ENCODE results near the gene CBARP. TPM values are rescaled to one million over a fixed set of nuclear protein-coding genes. Genes with fewer than 3 reads are reported as not detected.
"Not testable (repeated sequence)": the region's sequence is repeated elsewhere in the genome, so short reads cannot be mapped to it uniquely, and the experiment has no call there.

CBARP gene
- total RNA-seq, 2 donors from 2014 or later, result not detected

DNA sequence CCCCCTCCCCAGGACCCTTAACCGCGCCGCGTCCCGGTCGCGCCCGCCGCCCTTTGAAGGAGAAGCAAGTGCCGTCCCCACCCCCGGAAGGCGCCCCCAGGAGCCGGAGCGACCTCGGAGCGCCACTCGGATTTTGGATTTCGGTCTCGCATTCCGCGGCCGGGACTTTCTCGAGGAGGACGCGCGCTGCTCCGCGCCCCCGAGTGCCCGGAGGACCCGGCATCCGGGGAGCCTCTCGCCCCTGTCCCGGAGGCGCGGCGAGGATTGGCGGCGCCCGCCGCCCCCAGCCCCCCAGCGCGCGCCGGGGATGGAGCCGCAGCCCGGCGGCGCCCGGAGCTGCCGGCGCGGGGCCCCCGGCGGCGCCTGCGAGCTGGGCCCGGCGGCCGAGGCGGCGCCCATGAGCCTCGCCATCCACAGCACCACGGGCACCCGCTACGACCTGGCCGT is 12.2 kb upstream of the CBARP start:
- H3K4me3 Mint-ChIP-seq, result peak overlapping the region; percentile 90
- peaks cover 4% of the 10 kb centered on the region for H3K36me3 Mint-ChIP-seq (ENCODE audit: low read depth)
- H3K4me1 Mint-ChIP-seq, result peaks cover 8% of the 10 kb centered on the region
- DNase-seq, result no peak
- no peaks in the 10 kb centered on the region for H3K9me3 ChIP-seq (ENCODE audit: control insufficient read depth, low read length, poor library complexity, severe bottlenecking)
- ATAC-seq, result no peak
- H3K27me3 Mint-ChIP-seq, result no peaks in the 10 kb centered on the region
- peak overlapping the region; percentile 65 for H3K27ac Mint-ChIP-seq

DNA sequence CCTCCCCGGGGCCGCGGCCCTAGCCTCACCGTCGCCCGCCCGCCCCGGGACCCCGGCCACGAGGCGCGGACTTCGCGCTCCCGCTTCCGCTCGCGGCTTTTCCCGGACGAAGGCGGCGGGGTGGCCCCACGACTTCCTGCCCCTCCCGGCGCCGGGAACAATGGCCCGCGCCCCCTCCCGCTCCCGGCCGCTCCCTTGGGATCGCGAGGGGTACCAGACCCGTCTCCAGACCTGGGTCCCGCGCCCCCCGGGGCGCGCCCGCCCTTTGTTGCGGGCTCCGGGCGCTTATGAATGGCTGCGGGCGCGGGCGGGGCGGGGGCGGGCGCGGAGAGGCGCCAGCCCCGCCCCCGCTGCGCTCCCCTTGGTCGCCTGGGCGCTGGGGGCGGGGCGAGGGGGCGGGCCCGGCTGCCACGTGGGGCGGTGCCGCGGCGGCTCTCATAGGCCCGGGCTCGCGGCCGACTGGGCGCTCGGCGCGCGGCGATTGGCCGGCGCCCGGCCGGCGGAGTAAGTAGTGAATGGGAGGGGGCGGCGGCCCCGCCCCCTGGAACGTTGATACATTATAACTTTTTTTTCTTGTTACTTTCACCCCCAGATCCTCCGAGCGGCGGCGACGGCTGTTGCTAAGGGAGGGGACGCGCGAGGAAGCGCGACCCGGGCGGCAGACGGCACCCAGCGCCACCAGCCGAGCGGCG is 11.6 kb upstream of the CBARP start:
- peak; percentile 88 to 97 (median 96) for DNase-seq
- Mint-ChIP-seq H3K27me3 (no peaks in the 10 kb centered on the region), H3K4me3 (peak overlapping the region; percentile 90), H3K36me3 (ENCODE audit: low read depth) (peaks cover 4% of the 10 kb centered on the region), H3K4me1 (peaks cover 11% of the 10 kb centered on the region), H3K27ac (peak overlapping the region; percentile 65)
- H3K9me3 ChIP-seq (ENCODE audit: control insufficient read depth, low read length, poor library complexity, severe bottlenecking), result no peaks in the 10 kb centered on the region
- ATAC-seq, result peak; percentile 68

DNA sequence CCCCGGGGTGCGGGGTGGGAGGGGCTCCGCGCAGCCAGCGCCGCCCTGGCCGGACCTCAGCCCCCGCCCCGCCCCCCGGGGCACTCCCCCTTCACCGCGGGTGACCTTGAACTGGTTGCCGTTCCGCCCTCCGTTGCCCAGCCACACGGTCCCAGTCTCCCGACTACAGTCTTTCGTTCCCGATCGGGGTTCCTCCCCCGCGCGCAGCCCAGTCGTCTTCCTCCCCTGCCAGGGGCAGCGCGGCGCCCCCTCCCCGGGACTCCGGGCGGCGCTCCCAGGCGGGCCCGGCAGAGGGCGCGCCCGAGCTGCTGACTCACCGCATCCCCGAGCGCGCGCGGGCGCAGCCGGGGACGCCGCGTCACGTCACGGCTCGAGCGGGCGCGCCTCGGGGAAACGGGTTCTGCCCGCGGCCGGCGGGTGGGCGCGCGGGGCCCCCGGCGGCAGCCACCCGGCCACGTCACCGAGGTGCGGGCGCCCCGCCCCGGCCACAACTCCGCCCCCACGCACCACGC is 11.0 kb upstream of the CBARP start:
- Mint-ChIP-seq H3K27ac (no peak overlapping the region), H3K27me3 (no peaks in the 10 kb centered on the region), H3K4me1 (peaks cover 11% of the 10 kb centered on the region), H3K36me3 (ENCODE audit: low read depth) (peaks cover 4% of the 10 kb centered on the region), H3K4me3 (peak overlapping the region; percentile 81)
- peak; percentile 46 for ATAC-seq
- peak; percentile 86 to 89 (median 88) for DNase-seq
- no peaks in the 10 kb centered on the region for H3K9me3 ChIP-seq (ENCODE audit: control insufficient read depth, low read length, poor library complexity, severe bottlenecking)

DNA sequence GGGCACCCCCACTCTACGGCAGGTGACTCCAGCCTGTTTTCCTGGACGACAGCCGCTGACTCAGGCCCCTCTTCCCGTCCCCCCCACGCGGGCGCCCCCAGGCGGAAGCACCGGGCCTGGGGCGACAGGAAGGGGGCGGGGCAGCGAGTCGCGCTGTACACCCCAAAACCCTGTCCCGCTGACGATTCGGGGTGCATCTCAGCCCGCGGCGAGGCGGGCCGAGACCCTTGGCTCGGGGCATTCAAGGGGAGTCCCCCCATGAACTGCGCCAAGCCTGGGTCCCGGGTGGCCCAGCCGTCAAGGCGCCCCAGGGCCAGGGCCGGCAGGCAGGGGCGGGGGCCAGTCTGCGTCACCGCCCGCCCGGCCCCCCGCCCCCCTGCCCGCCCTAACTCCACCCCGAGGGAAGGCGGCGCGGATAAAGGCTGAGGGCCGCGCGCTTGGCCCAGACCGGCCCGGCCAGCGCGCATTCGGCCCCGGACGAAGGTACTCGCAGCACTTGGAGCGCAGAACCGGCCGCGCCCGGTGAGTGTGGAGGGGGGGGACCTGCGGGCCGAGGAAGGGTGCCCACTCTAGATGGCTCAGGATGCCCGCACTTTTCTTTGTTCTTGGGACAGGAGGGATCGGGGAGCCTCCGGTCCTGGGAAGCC is 10.5 kb upstream of the CBARP start, which contains the start of gene MIDN:
MIDN (plus strand) TSS at position 445 of the 647 bp plus-strand sequence. CDS start 1,714 bp downstream, outside the sequence.
- no peaks in the 10 kb centered on the region for H3K9me3 ChIP-seq (ENCODE audit: control insufficient read depth, low read length, poor library complexity, severe bottlenecking)
- DNase-seq (peak in 2 of 3 donors; percentile 73 to 77), ATAC-seq (peak; percentile 15)
- Mint-ChIP-seq H3K36me3 (ENCODE audit: low read depth) (peaks cover 4% of the 10 kb centered on the region), H3K4me1 (peaks cover 7% of the 10 kb centered on the region), H3K27me3 (no peaks in the 10 kb centered on the region), H3K4me3 (peak within 1 kb of the TSS; percentile 81), H3K27ac (peak within 1 kb of the TSS; percentile 75)

DNA sequence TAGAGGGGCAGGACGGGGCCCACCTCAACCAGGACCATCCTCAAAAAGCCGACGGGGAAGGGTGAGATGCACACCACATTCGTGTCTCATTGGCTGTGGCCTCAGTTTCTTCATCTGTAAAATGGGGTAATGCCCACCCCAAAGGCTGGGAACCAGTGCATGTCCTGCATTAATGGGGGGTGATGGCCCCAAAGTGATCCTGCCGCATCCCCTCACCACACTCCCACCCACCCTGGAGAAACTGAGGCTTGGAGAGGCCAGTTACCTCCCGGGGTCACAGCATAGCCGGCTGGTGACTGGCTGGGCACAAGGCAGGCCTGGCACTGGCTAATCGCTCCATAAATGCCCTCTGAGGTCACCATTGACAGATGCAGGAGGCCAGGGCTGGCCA is 9.9 kb upstream of the CBARP start:
- no peaks in the 10 kb centered on the region for H3K9me3 ChIP-seq (ENCODE audit: control insufficient read depth, low read length, poor library complexity, severe bottlenecking)
- H3K36me3 Mint-ChIP-seq (ENCODE audit: low read depth), result peaks cover 4% of the 10 kb centered on the region
- peak overlapping the region; percentile 75 for H3K27ac Mint-ChIP-seq
- H3K27me3 Mint-ChIP-seq, result no peaks in the 10 kb centered on the region
- no peak for ATAC-seq
- H3K4me1 Mint-ChIP-seq, result peaks cover 7% of the 10 kb centered on the region
- DNase-seq, result no peak
- peak overlapping the region; percentile 81 for H3K4me3 Mint-ChIP-seq

DNA sequence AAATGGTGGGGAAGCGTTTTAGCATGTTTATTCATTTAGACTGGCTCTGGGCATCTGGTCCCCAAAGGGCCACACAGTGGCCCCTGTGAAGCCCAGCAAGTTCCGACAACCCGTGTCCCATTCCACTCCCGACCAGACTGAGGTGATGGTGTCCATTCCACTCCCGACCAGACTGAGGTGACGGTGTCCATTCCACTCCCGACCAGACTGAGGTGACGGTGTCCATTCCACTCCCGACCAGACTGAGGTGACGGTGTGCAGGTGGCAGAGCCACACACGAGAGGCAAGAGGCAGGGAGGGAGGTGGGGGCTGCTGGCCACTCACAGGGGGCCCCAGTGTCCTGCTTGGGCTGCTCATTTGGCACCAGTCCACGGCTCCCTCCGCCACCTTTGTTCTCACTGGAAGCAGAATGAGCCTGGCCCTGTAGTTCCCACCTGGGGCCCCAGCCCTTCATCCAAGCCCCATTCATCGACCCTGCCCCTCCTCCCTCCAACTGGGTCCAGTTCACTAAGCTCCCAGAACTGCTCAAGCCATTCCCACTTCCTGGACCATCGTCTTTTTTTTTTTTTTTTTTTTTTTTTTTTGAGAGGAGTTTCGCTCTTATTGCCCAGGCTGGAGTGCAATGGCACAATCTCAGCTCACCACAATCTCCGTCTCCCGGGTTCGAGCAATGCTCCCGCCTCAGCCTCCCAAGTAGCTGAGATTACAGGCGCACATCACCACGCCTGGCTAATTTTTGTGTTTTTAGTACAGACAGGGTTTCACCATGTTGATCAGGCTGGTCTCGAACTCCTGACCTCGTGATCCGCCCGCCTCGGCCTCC is 8.7 kb upstream of the CBARP start:
- H3K27ac Mint-ChIP-seq, result peak overlapping the region; percentile 75
- peak overlapping the region; percentile 19 for H3K4me3 Mint-ChIP-seq
- not testable (repeated sequence) for DNase-seq; H3K4me1 Mint-ChIP-seq; H3K9me3 ChIP-seq (ENCODE audit: control insufficient read depth, low read length, poor library complexity, severe bottlenecking); H3K27me3 Mint-ChIP-seq; H3K36me3 Mint-ChIP-seq (ENCODE audit: low read depth); ATAC-seq

DNA sequence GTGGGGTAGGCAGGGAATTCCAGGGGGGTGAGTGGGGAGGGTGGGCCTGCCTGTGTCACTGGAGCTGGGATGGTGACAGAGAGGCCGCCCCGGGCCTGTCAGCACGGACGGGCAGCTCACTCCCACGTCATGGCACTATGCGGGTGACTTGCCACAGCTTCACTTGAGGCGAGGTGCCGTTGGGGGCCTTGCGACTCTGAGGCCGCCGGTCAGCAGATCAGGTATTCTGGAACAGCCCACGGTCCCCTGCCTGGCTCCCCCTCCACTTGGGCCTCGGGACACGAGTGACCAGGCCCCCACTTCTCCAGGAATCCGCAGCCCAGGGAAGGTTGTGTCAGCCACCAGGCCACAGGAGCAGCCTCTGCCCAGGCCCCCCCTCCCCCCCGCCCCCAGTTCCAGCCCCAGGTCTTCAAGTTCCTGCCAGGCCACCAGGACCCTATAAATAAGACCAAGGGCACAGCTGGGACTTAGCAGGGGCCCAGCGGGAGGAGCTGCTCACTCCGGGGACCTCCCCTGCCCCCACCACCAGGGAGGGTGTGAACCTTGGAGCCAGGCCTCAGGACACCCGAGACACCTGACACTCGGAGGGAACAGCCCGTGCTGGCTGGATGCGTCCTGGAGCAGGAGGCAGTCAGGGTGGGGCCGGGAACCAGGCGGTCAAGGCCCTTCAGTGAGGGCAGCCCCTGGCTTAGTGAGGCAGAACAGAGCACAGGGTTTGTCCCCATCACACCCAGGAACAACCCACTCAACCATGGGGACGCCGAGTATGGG is 7.9 kb upstream of the CBARP start:
- no peaks in the 10 kb centered on the region for H3K9me3 ChIP-seq (ENCODE audit: control insufficient read depth, low read length, poor library complexity, severe bottlenecking)
- Mint-ChIP-seq H3K4me1 (peaks cover 8% of the 10 kb centered on the region), H3K36me3 (ENCODE audit: low read depth) (peaks cover 2% of the 10 kb centered on the region), H3K4me3 (no peak overlapping the region), H3K27ac (no peak overlapping the region), H3K27me3 (no peaks in the 10 kb centered on the region)
- DNase-seq (no peak), ATAC-seq (no peak)

DNA sequence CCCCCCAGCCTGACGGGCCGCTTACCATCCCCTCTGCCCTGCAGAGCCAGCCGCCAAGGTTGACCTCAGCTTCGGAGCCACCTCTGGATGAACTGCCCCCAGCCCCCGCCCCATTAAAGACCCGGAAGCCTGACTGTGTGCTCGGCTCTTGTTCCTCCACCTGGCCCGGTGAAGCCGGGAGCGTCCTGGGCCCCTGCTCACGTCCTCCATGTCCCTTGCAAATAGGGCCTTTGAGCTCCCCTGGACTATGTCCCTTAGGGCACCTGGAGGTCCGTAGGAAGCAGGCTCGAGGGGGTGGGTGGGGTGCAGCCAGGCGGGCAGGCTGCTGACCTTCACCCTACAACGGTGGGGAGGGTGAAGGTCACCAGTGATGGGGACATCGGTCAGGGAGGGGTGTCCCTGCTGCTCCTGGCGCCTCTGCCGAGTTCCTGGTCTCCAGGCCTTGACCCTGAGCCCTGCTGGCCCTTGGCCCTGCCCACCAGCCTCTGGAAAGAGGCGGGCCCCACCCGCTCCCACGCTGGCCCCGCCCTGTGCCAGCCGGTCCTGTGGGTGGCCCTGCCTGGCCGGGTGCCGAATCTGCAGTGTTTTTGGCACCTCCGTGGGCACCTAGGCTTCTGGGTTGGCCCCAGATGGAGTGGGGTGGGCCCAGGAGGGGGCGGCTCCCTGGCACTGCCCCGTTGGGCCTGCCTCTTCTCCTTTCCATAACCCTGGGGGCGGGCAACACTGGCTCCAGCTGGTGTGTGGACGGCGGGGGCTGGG is 7.1 kb upstream of the CBARP start:
- Mint-ChIP-seq H3K4me1 (peaks cover 9% of the 10 kb centered on the region), H3K27ac (no peak overlapping the region), H3K36me3 (ENCODE audit: low read depth) (peaks cover 2% of the 10 kb centered on the region), H3K27me3 (no peaks in the 10 kb centered on the region), H3K4me3 (peak overlapping the region; percentile 69)
- ATAC-seq (no peak), DNase-seq (no peak)
- H3K9me3 ChIP-seq (ENCODE audit: control insufficient read depth, low read length, poor library complexity, severe bottlenecking), result no peaks in the 10 kb centered on the region

DNA sequence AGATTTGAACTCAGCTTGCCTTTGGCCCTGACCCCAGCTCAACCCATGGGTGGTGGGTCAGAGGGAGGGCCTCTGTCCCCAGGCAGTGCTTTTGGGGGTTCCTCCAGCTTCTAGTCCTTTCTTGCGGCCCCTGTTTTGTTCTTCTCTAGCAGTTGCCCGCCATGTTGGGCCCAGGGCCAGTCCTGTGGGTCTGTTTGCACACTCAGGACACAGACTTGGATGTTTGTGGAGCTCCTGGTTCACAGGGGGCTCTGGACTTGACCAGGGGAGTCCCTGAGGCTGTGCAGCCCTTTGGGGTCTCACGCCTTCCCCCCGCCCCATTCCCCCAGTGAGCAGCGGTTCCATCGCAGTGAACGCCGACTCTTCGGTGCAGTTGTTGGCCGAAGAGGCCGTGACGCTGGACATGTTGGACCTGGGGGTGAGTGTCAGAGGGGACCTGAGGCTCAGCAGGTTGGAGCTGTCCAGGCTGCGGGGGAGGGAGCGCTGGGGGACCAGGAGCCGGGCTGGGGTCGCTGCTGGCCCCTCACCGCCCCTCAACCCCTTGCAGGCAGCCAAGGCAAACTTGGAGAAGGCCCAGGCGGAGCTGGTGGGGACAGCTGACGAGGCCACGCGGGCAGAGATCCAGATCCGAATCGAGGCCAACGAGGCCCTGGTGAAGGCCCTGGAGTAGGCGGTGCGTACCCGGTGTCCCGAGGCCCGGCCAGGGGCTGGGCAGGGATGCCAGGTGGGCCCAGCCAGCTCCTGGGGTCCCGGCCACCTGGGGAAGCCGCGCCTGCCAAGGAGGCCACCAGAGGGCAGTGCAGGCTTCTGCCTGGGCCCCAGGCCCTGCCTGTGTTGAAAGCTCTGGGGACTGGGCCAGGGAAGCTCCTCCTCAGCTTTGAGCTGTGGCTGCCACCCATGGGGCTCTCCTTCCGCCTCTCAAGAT is 6.2 kb upstream of the CBARP start:
- H3K27me3 Mint-ChIP-seq, result no peaks in the 10 kb centered on the region
- H3K36me3 Mint-ChIP-seq (ENCODE audit: low read depth), result no peaks in the 10 kb centered on the region
- H3K27ac Mint-ChIP-seq, result no peak overlapping the region
- H3K4me3 Mint-ChIP-seq, result peak overlapping the region; percentile 69
- DNase-seq (peak; percentile 73 to 86 (median 74)), ATAC-seq (peak; percentile 48)
- no peaks in the 10 kb centered on the region for H3K9me3 ChIP-seq (ENCODE audit: control insufficient read depth, low read length, poor library complexity, severe bottlenecking)
- peaks cover 11% of the 10 kb centered on the region for H3K4me1 Mint-ChIP-seq

DNA sequence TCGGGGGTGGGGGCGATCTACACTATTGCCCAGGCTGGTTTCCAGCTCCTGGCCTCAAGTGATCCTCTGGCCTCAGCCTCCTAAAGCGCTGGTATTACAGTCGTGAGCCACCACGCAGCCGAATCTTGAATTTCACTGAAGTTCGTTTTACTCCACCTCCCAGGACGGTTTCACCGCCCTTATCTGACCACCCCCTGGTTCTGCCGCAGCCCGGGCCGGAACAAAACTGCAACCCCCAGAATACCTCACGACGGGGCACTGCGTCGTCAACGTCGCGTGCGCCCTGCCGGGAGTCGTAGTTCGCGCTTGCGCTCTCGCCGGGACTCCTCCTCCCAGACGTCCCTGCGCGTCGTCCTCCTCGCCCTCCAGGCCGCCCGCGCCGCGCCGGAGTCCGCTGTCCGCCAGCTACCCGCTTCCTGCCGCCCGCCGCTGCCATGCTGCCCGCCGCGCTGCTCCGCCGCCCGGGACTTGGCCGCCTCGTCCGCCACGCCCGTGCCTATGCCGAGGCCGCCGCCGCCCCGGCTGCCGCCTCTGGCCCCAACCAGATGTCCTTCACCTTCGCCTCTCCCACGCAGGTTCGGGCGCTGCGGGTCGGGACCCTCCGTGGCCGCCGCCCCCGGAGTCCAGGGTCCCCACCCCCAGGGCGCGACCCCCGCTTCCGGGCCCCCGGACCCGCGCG is 3.8 kb upstream of the CBARP start, which contains the start of gene ATP5F1D:
ATP5F1D (plus strand) TSS at position 335 of the 679 bp plus-strand sequence; CDS start at position 435, 100 bp downstream.
- peaks cover 19% of the 10 kb centered on the region for H3K4me1 Mint-ChIP-seq
- H3K36me3 Mint-ChIP-seq (ENCODE audit: low read depth), result no peaks in the 10 kb centered on the region
- H3K9me3 ChIP-seq (ENCODE audit: control insufficient read depth, low read length, poor library complexity, severe bottlenecking), result no peaks in the 10 kb centered on the region
- peak within 1 kb of the TSS; percentile 81 for H3K27ac Mint-ChIP-seq
- DNase-seq (peak; percentile 81 to 82 (median 82)), ATAC-seq (peak; percentile 69)
- peak within 1 kb of the TSS; percentile 96 for H3K4me3 Mint-ChIP-seq
- H3K27me3 Mint-ChIP-seq, result peaks cover 8% of the 10 kb centered on the region

DNA sequence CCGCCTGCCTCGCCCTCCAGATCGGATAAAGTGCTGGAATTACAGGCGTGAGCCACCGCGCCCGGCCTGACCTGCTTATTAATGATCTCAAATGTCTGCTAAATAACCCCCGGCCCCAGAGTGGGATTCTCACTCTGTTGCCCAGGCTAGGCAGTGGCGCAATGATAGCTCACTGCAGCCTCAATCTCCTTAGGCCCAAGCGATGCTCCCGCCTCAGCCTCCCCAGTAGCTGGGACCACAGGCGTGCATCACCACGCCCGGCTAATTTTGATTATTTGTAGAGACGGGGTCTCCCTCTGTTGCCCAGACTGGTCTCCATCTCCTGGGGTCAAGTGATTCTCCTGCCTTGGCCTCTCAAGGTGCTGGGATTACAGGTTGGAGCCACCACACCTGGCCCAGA is 3.1 kb upstream of the CBARP start:
- Mint-ChIP-seq H3K27ac (peak overlapping the region; percentile 81), H3K27me3 (peaks cover 8% of the 10 kb centered on the region), H3K36me3 (ENCODE audit: low read depth) (no peaks in the 10 kb centered on the region), H3K4me1 (peaks cover 19% of the 10 kb centered on the region), H3K4me3 (peak overlapping the region; percentile 96)
- ATAC-seq (no peak), DNase-seq (no peak)
- H3K9me3 ChIP-seq (ENCODE audit: control insufficient read depth, low read length, poor library complexity, severe bottlenecking), result no peaks in the 10 kb centered on the region

All from T-helper 17 cell (primary cell).